Measurements from ENCODE around the gene STAB2.

The STAB2 gene

GRCh38 chr12:103697971-103698751, 111.1 kb downstream of the STAB2 start:
- DNase-seq, result no peak

GRCh38 chr12:103698752-103699560, 111.9 kb downstream of the STAB2 start:
- DNase-seq, result no peak

GRCh38 chr12:103705098-103705497, 118.0 kb downstream of the STAB2 start:
- no peak for DNase-seq

GRCh38 chr12:103705927-103706326, 118.9 kb downstream of the STAB2 start:
- no peak for DNase-seq

- no peak for DNase-seq
Observed at GRCh38 chr12:103707446-103707845, 120.4 kb downstream of the STAB2 start.

GRCh38 chr12:103710544-103710943, 123.5 kb downstream of the STAB2 start:
- DNase-seq, result no peak

GRCh38 chr12:103712216-103712615, 125.1 kb downstream of the STAB2 start:
- DNase-seq, result no peak

- no peak for DNase-seq
Observed at GRCh38 chr12:103715494-103715893, 128.4 kb downstream of the STAB2 start.

- no peak for DNase-seq
Observed at GRCh38 chr12:103716517-103717196, 129.6 kb downstream of the STAB2 start.

GRCh38 chr12:103725398-103725797, 138.3 kb downstream of the STAB2 start:
- DNase-seq, result no peak

GRCh38 chr12:103727638-103728037, 140.6 kb downstream of the STAB2 start:
- no peak for DNase-seq

GRCh38 chr12:103728323-103728722, 141.2 kb downstream of the STAB2 start:
- no peak for DNase-seq

GRCh38 chr12:103729499-103729898, 142.4 kb downstream of the STAB2 start:
- DNase-seq, result no peak

GRCh38 chr12:103731539-103731938, 144.5 kb downstream of the STAB2 start:
- no peak for DNase-seq

- no peak for DNase-seq
Observed at GRCh38 chr12:103734863-103735262, 147.8 kb downstream of the STAB2 start.

- no peak for DNase-seq
Observed at GRCh38 chr12:103735291-103735690, 148.2 kb downstream of the STAB2 start.

GRCh38 chr12:103736572-103736971, 149.5 kb downstream of the STAB2 start:
- DNase-seq, result no peak

- DNase-seq, result no peak
Observed at GRCh38 chr12:103737881-103738280, 150.8 kb downstream of the STAB2 start.

GRCh38 chr12:103742349-103742932, 155.4 kb downstream of the STAB2 start:
- no peak for DNase-seq

- DNase-seq, result no peak
Observed at GRCh38 chr12:103743788-103744187, 156.7 kb downstream of the STAB2 start.

- no peak for DNase-seq
Observed at GRCh38 chr12:103745962-103746361, 158.9 kb downstream of the STAB2 start.

- no peak for DNase-seq
Observed at GRCh38 chr12:103748002-103748401, 160.9 kb downstream of the STAB2 start.

GRCh38 chr12:103748875-103749274, 161.8 kb downstream of the STAB2 start:
- DNase-seq, result no peak

All from NCI-H1930 (cell line).